ENCODE measurements around the gene PTGDR. TPM values are rescaled to one million over a fixed set of nuclear protein-coding genes. Genes with fewer than 3 reads are reported as not detected.

The PTGDR gene
- polyA plus RNA-seq (ENCODE audit: insufficient read length in 3 of 3): under 1 TPM; 0.18 to 0.57 (median 0.53) TPM

- DNase-seq (ENCODE audit: low read depth in 3 of 3, low spot score in 2 of 3): no peak
Measured at GRCh38 chr14:52267501-52268278, at the start of gene PTGDR. PTGDR (plus strand) TSS chr14:52267698; CDS start chr14:52267815, 117 bp downstream.

GRCh38 chr14:52219488-52220084 lies 47.9 kb upstream of the PTGDR start:
- DNase-seq (ENCODE audit: low read depth in 3 of 3, low spot score in 2 of 3): no peak

GRCh38 chr14:52220924-52221811 lies 46.3 kb upstream of the PTGDR start:
- no peak for DNase-seq (ENCODE audit: low read depth in 3 of 3, low spot score in 2 of 3)

- DNase-seq (ENCODE audit: low read depth in 3 of 3, low spot score in 2 of 3): no peak
Measured at GRCh38 chr14:52222901-52223300, 44.6 kb upstream of the PTGDR start.

GRCh38 chr14:52227619-52228222 lies 39.8 kb upstream of the PTGDR start:
- no peak for DNase-seq (ENCODE audit: low read depth in 3 of 3, low spot score in 2 of 3)

DNA sequence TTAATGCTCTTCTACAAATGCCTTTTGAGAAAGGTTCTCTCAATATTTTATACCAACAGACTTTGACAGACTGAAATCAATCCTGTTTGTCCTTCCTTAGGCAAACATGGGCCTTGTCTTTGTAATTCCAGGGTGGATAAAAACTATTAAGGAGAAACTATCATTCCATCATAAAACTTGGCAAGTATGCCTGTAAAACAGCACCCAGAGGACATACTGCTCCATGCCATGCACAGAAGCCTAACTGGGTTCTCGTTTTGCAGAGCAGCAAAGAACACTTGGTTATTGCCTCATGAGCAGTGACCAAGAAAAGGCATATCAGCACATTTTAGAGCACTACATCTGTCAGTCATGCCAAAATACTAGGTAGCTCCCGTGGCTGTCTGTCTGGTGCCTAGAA lies 33.8 kb upstream of the PTGDR start:
- DNase-seq (ENCODE audit: low read depth in 3 of 3, low spot score in 2 of 3): no peak

- no peak for DNase-seq (ENCODE audit: low read depth in 3 of 3, low spot score in 2 of 3)
Measured at GRCh38 chr14:52235434-52235833, 32.1 kb upstream of the PTGDR start.

DNA sequence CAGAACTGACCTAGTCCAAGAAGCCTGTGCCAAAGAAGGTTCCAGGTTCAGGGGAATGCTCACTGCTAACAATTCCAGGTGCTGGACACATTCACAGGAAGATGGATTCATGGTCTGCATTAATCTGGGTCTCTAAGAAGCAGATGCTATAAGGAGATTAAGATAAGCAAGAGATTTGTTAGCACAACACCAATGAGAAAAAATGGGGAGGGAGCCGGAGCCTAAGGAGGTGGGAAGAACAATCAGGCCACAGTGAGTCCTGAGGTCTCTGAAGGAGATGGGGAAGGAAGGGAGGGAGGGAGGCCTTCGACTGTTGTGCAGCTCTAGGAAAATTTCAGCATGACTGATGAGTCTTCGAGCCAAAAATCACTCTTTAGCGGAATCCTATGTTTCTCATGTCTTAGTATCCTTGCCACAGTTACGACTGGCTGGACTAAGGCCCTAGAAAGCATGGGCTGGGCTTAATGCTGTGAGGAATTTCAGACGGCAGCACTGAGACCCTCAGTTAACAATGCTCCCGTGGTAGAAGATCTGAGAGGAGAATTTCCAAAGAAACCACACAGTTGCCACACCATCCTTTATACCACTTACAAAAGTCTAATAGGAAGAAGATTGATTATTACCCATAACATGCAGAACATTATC lies 31.5 kb upstream of the PTGDR start:
- DNase-seq (ENCODE audit: low read depth in 3 of 3, low spot score in 2 of 3): no peak

- no peak for DNase-seq (ENCODE audit: low read depth in 3 of 3, low spot score in 2 of 3)
Measured at GRCh38 chr14:52238682-52239081, 28.8 kb upstream of the PTGDR start.

- no peak for DNase-seq (ENCODE audit: low read depth in 3 of 3, low spot score in 2 of 3)
Measured at GRCh38 chr14:52240623-52241022, 26.9 kb upstream of the PTGDR start.

DNA sequence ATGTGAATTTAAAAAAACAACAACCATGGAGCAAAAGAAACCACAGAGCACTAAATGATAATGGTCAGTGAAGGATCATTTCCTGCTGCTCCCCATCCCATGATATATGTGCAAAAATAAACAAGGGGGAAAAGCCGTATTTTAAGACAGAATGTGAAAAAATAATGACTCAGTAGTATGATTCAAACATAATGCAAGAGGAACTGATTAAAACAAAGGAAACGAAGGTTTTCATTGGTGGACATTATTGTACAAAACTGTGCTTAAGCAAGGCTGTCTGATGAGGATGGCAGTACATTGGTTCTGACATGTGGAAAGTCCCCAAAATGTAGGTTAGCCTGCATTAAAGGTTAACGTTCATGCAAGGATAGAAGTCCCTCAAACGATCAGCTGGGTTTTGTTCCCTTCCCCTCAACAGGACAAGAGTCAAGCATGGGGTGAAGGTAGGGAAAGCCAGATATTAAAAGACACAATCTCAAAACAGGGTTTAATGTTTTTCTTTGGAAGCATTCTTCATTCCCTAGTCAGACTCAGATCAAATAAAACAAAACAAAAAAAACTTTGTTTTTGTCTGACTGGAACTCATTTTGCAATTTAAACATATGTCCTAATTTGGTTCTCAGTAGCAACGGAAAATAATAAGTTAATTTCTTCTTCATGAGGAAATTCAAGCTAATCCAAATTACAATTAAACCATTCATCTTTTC lies 26.3 kb upstream of the PTGDR start:
- DNase-seq (ENCODE audit: low read depth in 3 of 3, low spot score in 2 of 3): no peak

- DNase-seq (ENCODE audit: low read depth in 3 of 3, low spot score in 2 of 3): no peak
Measured at GRCh38 chr14:52244328-52244727, 23.2 kb upstream of the PTGDR start.

DNA sequence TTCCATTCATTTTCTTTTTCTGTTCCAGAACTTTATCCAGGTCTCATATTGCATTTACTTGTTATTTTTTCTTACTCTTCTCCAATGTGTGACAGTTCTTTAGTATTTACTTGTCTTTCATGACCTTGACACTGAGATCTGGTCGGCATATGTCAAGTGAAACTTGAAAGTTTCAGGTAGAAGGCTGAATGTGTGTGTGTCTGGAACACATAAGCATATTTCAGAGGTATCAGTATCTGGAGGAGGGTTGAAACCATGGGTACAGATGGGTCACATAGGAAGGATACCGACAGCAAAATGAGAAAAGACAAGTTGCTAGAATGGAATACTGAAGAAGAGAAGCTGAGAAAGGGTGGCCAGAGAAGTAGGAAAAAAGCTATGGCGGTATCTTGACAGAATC lies 22.5 kb upstream of the PTGDR start:
- DNase-seq (ENCODE audit: low read depth in 3 of 3, low spot score in 2 of 3): no peak

DNA sequence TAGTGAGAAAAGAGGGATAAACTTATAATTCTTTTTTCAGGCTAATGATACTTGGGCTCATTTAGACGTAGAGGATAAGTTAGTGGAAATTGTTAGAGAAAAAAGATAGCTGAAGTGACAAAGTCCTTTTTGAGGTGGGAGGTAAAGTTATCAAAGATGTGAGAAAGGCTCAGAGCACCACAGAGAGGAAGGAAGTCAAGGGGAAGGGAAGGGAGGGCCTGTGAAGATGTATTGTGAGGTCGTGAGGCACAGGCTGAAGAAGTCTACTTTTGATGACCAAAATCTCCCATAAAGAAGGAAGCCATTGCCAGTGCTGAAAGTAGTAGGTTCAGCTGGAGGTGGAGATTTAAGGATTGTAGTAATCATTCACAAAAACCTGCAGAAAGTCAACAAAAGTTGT lies 19.4 kb upstream of the PTGDR start:
- DNase-seq (ENCODE audit: low read depth in 3 of 3, low spot score in 2 of 3): no peak

DNA sequence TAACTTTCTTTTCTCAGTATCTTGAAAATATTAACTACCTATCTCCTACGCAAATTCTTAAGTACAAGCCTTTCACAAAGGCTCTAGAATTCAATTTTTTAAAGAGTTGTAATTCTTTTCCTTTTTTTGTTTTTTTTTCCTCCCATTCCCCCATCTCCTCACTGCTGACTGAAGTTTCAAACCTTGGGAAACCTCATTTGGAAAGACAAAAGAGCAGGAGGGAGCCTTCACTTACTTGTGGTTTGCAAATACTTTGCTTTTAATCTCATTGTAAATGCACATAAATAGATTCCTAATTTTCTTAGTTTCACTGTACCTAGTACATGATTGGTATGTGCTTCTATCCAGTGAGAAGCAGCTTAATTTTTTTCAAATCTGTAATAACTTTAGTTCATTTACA lies 15.8 kb upstream of the PTGDR start:
- no peak for DNase-seq (ENCODE audit: low read depth in 3 of 3, low spot score in 2 of 3)

- no peak for DNase-seq (ENCODE audit: low read depth in 3 of 3, low spot score in 2 of 3)
Measured at GRCh38 chr14:52253503-52253902, 14.0 kb upstream of the PTGDR start.

DNA sequence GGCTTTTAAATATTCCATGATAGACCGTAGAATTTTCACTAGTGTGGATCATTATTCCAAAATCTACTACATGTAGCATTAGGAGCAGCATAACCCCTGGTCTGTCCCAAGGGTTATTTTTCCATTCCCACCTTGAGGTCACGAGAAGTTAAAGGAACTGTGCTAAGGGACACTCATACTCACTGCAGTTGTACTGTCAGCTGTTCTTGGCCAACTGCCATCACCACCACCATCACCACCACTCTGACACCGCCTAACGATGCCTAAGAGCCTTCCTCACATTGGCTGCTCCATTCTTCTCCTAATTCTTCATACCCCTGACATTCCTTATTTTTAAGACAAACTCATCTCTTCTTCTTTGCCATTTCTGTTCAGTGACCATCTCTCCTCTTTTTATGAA lies 13.4 kb upstream of the PTGDR start:
- DNase-seq (ENCODE audit: low read depth in 3 of 3, low spot score in 2 of 3): no peak

DNA sequence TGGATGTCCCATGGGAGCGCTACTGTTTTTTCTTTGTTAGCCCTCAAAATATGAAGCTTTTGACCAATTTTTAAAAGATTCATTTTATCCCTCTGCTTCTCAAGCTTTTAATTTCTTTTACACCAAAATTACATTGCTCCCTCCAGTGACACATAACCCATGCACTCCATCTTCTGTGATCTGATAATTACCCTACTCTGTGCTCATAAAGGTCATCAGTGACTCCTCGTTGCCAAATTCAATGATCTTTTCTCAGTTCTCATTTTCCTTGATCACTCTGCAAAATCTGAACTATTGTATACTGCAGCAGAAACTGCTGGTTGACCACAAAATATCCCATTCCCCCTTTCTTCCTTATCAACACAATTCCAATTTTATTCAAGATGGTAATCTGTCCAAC lies 8.7 kb upstream of the PTGDR start:
- DNase-seq (ENCODE audit: low read depth in 3 of 3, low spot score in 2 of 3): no peak

- no peak for DNase-seq (ENCODE audit: low read depth in 3 of 3, low spot score in 2 of 3)
Measured at GRCh38 chr14:52259434-52259833, 8.1 kb upstream of the PTGDR start.

GRCh38 chr14:52262600-52262999 lies 4.9 kb upstream of the PTGDR start:
- no peak for DNase-seq (ENCODE audit: low read depth in 3 of 3, low spot score in 2 of 3)

Measured in right renal cortex interstitium (tissue), 3 donors.